Neural cell (in vitro differentiated cells): ENCODE data around the gene TNK2. TPM values are rescaled to one million over a fixed set of nuclear protein-coding genes. Genes with fewer than 3 reads are reported as not detected.
"Not testable (repeated sequence)": the region's sequence is repeated elsewhere in the genome, so short reads cannot be mapped to it uniquely, and the experiment has no call there.

Experiments
- H2AFZ ChIP-seq: fragments of 200-600, 300-800 bp; sonication (generic), shearing (Covaris generic); 2 replicates; pipeline ENCODE4 v1.6.0; 2014; ENCODE audit warnings: low read depth, mild to moderate bottlenecking, antibody characterized with exemption, low read length, moderate library complexity
- H3F3A ChIP-seq: fragments of 200-600 bp; shearing (Covaris generic); 2 replicates; pipeline ENCODE4 v1.6.1; 2016; ENCODE audit warnings: mild to moderate bottlenecking, moderate library complexity, mixed read lengths, antibody characterized with exemption, low read length; ENCODE audit not compliant: insufficient read depth, poor library complexity, severe bottlenecking
- H3K27ac ChIP-seq: fragments of 200-600, 300-800 bp; sonication (generic), shearing (Covaris generic); 2 replicates; pipeline ENCODE4 v1.5.1; 2014; ENCODE audit warnings: mild to moderate bottlenecking, low read length, moderate library complexity
- H3K27me3 ChIP-seq: fragments of 300-800, 200-600 bp; sonication (generic), shearing (Covaris generic); 2 replicates; pipeline ENCODE4 v1.6.0; 2014; ENCODE audit warnings: mild to moderate bottlenecking, low read depth, low read length, moderate library complexity; ENCODE audit not compliant: insufficient read depth
- H3K36me3 ChIP-seq: fragments of 300-800, 200-600 bp; sonication (generic), shearing (Covaris generic); 2 replicates; pipeline ENCODE4 v1.5.1; 2014; ENCODE audit warnings: mild to moderate bottlenecking, antibody characterized with exemption, low read length, moderate library complexity; ENCODE audit not compliant: insufficient read depth
- H3K4me2 ChIP-seq: fragments of 300-800, 200-600 bp; sonication (generic), shearing (Covaris generic); 2 replicates; pipeline ENCODE4 v1.6.0; 2014; ENCODE audit warnings: mild to moderate bottlenecking, low read length
- H3K4me3 ChIP-seq: fragments of 300-800, 200-600 bp; sonication (generic), shearing (Covaris generic); 2 replicates; pipeline ENCODE4 v1.5.1; 2014; ENCODE audit warnings: mild to moderate bottlenecking, low read length, moderate library complexity
- H3K79me2 ChIP-seq: fragments of 200-600 bp; shearing (Covaris generic); replicated peaks from 2 replicates; pipeline ENCODE4 v1.6.0; 2014; ENCODE audit warnings: mild to moderate bottlenecking, low read length, moderate library complexity; ENCODE audit not compliant: insufficient read depth
- H3K9ac ChIP-seq: fragments of 300-800, 200-600 bp; sonication (generic), shearing (Covaris generic); 2 replicates; pipeline ENCODE4 v1.6.1; 2016; ENCODE audit warnings: mild to moderate bottlenecking, low read length, mixed read lengths
- H3K9me2 ChIP-seq: fragments of 200-600 bp; shearing (Covaris generic); 2 replicates; pipeline ENCODE4 v1.6.1; 2016; ENCODE audit warnings: mild to moderate bottlenecking, low read length, mixed read lengths; ENCODE audit not compliant: insufficient read depth
- H3K9me3 ChIP-seq: fragments of 200-600, 300-800 bp; sonication (generic), shearing (Covaris generic); 2 replicates; pipeline ENCODE4 v1.6.1; 2016; ENCODE audit warnings: mild to moderate bottlenecking, mixed run types, low read length, moderate library complexity, mixed read lengths
- H4K20me1 ChIP-seq: fragments of 200-600 bp; shearing (Covaris generic); 2 replicates; pipeline ENCODE4 v1.6.1; 2016; ENCODE audit warnings: mild to moderate bottlenecking, mixed run types; ENCODE audit not compliant: insufficient read depth
- EP300 ChIP-seq: fragments of 450-650 bp; conservative IDR thresholded peaks from 2 replicates; pipeline ENCODE4 v1.6.1; 2014; ENCODE audit warnings: antibody characterized with exemption, mild to moderate bottlenecking, moderate library complexity; ENCODE audit not compliant: poor library complexity, severe bottlenecking
- EZH2 ChIP-seq: fragments of 200-600, 300-800 bp; shearing (Covaris generic), sonication (generic); IDR thresholded peaks from 2 replicates; pipeline ENCODE4 v1.6.1; 2014; ENCODE audit warnings: antibody characterized with exemption, low read length, borderline replicate concordance, mild to moderate bottlenecking; ENCODE audit not compliant: insufficient read depth, poor library complexity, severe bottlenecking
- MXI1 ChIP-seq: fragments of 450-650 bp; conservative IDR thresholded peaks from 2 replicates; pipeline ENCODE4 v1.6.1; 2014; ENCODE audit warnings: antibody characterized with exemption, mild to moderate bottlenecking; ENCODE audit not compliant: poor library complexity, severe bottlenecking
- POLR2AphosphoS5 ChIP-seq: IDR thresholded peaks from 2 replicates; pipeline ENCODE4 v1.6.1; 2012
- RAD21 ChIP-seq: fragments of 450-650 bp; conservative IDR thresholded peaks from 2 replicates; pipeline ENCODE4 v1.6.1; 2014; ENCODE audit warnings: antibody characterized with exemption, mild to moderate bottlenecking, moderate library complexity
- SMC3 ChIP-seq: fragments of 450-650 bp; conservative IDR thresholded peaks from 2 replicates; pipeline ENCODE4 v1.6.1; 2014; ENCODE audit warnings: antibody characterized with exemption, mild to moderate bottlenecking, moderate library complexity; ENCODE audit not compliant: poor library complexity
- TAF1 ChIP-seq: IDR thresholded peaks from 2 replicates; pipeline ENCODE4 v1.6.1; 2012; ENCODE audit warnings: low read depth
- polyA plus RNA-seq: library from polyadenylated mRNA; depleted of rRNA; stranded (reverse); fragments of >200 nt; gene quantifications from 2 replicates; pipeline ENCODE4 v1.2.3, GENCODE V29; 2014
- TF ChIP-seq, protein P1 (sequence below): fragments of 450-650 bp; IDR thresholded peaks from 2 replicates; pipeline ENCODE4 v1.5.1; 2014; ENCODE audit warnings: antibody characterized with exemption, mild to moderate bottlenecking, moderate library complexity; ENCODE audit not compliant: poor library complexity, severe bottlenecking
- TF ChIP-seq, protein P2 (sequence below): IDR thresholded peaks from 2 replicates; pipeline ENCODE4 v1.6.1; 2012; ENCODE audit warnings: borderline replicate concordance

TNK2 gene
- polyA plus RNA-seq, 1 donor from 2014 or later: 16.3 TPM

DNA sequence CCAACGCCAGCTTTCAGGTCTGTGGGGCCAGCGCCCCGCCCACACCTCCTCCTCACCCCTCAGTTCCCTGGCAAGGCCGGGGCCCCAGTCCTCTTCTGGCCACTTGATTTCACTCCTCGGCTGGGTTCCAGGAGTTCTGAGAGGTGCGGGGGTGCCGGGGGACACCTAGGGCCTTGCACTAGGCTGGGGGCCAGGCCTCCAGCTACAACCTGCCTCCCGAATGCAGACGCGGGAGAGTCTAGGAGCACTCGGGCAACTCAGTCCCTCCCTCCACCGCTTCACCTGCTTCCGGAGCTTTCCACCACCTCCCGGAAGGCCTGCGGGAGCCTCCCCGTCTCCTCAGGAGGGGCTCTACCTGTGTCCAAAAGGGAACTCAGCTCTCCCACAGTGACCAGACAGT, 35.6 kb downstream of the TNK2 start:
- no peaks in the 10 kb centered on the region for H3K27me3 ChIP-seq
- H3K9me3 ChIP-seq: no peaks in the 10 kb centered on the region
- no peak overlapping the region for H3K4me3 ChIP-seq
- H3K27ac ChIP-seq: no peak overlapping the region
- H3K36me3 ChIP-seq: no peaks in the 10 kb centered on the region
- no peak overlapping the region for H3K4me2 ChIP-seq
- no peaks in the 10 kb centered on the region for H3K79me2 ChIP-seq
- no peaks in the 10 kb centered on the region for H3F3A ChIP-seq
- no peak for TF ChIP-seq EZH2
- TF ChIP-seq, protein P1, sequence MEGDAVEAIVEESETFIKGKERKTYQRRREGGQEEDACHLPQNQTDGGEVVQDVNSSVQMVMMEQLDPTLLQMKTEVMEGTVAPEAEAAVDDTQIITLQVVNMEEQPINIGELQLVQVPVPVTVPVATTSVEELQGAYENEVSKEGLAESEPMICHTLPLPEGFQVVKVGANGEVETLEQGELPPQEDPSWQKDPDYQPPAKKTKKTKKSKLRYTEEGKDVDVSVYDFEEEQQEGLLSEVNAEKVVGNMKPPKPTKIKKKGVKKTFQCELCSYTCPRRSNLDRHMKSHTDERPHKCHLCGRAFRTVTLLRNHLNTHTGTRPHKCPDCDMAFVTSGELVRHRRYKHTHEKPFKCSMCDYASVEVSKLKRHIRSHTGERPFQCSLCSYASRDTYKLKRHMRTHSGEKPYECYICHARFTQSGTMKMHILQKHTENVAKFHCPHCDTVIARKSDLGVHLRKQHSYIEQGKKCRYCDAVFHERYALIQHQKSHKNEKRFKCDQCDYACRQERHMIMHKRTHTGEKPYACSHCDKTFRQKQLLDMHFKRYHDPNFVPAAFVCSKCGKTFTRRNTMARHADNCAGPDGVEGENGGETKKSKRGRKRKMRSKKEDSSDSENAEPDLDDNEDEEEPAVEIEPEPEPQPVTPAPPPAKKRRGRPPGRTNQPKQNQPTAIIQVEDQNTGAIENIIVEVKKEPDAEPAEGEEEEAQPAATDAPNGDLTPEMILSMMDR: no peak
- TF ChIP-seq, protein P2, sequence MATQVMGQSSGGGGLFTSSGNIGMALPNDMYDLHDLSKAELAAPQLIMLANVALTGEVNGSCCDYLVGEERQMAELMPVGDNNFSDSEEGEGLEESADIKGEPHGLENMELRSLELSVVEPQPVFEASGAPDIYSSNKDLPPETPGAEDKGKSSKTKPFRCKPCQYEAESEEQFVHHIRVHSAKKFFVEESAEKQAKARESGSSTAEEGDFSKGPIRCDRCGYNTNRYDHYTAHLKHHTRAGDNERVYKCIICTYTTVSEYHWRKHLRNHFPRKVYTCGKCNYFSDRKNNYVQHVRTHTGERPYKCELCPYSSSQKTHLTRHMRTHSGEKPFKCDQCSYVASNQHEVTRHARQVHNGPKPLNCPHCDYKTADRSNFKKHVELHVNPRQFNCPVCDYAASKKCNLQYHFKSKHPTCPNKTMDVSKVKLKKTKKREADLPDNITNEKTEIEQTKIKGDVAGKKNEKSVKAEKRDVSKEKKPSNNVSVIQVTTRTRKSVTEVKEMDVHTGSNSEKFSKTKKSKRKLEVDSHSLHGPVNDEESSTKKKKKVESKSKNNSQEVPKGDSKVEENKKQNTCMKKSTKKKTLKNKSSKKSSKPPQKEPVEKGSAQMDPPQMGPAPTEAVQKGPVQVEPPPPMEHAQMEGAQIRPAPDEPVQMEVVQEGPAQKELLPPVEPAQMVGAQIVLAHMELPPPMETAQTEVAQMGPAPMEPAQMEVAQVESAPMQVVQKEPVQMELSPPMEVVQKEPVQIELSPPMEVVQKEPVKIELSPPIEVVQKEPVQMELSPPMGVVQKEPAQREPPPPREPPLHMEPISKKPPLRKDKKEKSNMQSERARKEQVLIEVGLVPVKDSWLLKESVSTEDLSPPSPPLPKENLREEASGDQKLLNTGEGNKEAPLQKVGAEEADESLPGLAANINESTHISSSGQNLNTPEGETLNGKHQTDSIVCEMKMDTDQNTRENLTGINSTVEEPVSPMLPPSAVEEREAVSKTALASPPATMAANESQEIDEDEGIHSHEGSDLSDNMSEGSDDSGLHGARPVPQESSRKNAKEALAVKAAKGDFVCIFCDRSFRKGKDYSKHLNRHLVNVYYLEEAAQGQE: no peak
- TF ChIP-seq EP300: no peak
- TF ChIP-seq RAD21: no peak
- TF ChIP-seq POLR2AphosphoS5: no peak
- TF ChIP-seq MXI1: no peak
- no peak for TF ChIP-seq TAF1
- TF ChIP-seq SMC3: no peak
- no peak overlapping the region for H3K9ac ChIP-seq
- H2AFZ ChIP-seq: no peak overlapping the region
- H4K20me1 ChIP-seq: no peaks in the 10 kb centered on the region
- H3K9me2 ChIP-seq: no peaks in the 10 kb centered on the region

DNA sequence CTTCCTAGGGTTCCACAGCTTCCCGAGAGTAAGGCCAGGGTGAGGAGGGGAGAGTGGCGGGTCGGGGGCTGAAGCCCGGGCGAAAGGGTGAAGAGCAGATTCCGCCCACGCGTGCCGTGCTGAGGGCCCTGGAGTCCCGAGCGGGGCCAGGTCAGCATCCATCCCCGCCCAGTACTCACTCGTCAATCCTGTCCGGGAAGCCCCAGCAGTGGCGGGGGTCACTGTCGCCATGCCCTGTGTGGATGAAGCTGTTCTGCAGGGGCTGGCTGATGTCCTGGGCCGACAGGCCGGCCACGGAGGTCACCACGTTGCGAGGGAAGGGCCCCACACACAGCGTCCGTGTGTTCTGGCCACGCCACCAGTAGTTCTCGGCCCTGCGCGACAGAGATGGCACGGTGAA, 36.3 kb downstream of the TNK2 start:
- Histone ChIP-seq H3K4me2 (no peak overlapping the region), H4K20me1 (no peaks in the 10 kb centered on the region), H3K9ac (no peak overlapping the region), H3K79me2 (no peaks in the 10 kb centered on the region), H3K36me3 (no peaks in the 10 kb centered on the region), H3K9me3 (no peaks in the 10 kb centered on the region), H3K27ac (no peak overlapping the region), H3F3A (no peaks in the 10 kb centered on the region), H3K4me3 (no peak overlapping the region), H2AFZ (no peak overlapping the region), H3K27me3 (no peaks in the 10 kb centered on the region), H3K9me2 (no peaks in the 10 kb centered on the region)
- TF ChIP-seq EZH2 (no peak), SMC3 (no peak), MXI1 (no peak), EP300 (no peak), POLR2AphosphoS5 (no peak), RAD21 (no peak), TAF1 (no peak)
- TF ChIP-seq, protein P2: no peak
- TF ChIP-seq, protein P1: no peak

- H3K4me2 ChIP-seq, H3K9me3 ChIP-seq, H3K4me3 ChIP-seq, H3K27ac ChIP-seq, H3K9me2 ChIP-seq, H3F3A ChIP-seq, H4K20me1 ChIP-seq, H3K79me2 ChIP-seq, H2AFZ ChIP-seq, H3K36me3 ChIP-seq, H3K27me3 ChIP-seq, H3K9ac ChIP-seq: not testable (repeated sequence)
These were observed 36.7 kb downstream of the TNK2 start for GRCh38 chr3:195871686-195872085.
